Measurements from ENCODE around the gene TSPAN9.

TSPAN9 gene

GRCh38 chr12:3203713-3204112, 126.5 kb downstream of the TSPAN9 start:
- Histone ChIP-seq H3K27ac (no peak overlapping the region), H3K27me3 (replicated peaks) (no peaks in the 10 kb centered on the region), H3K36me3 (replicated peaks) (no peaks in the 10 kb centered on the region), H3K4me3 (ENCODE audit: low read depth, low read length) (no peak overlapping the region)
- DNase-seq: no peak
- in situ Hi-C loops (cut with HindIII; ENCODE audit: low pct_ligation_motif_present, low sequenced_read_pairs): no loop called here
- no peak for TF ChIP-seq CTCF (IDR thresholded peaks at IDR 0.05; ENCODE audit: low read depth, low read length, missing control alignments)

- TF ChIP-seq CTCF (IDR thresholded peaks at IDR 0.05; ENCODE audit: low read depth, low read length, missing control alignments): no peak
- no peak overlapping the region for H3K27ac ChIP-seq
- H3K36me3 ChIP-seq (replicated peaks): no peaks in the 10 kb centered on the region
- DNase-seq: no peak
- in situ Hi-C loops (cut with HindIII; ENCODE audit: low pct_ligation_motif_present, low sequenced_read_pairs): no loop called here
- H3K27me3 ChIP-seq (replicated peaks): no peaks in the 10 kb centered on the region
- no peak overlapping the region for H3K4me3 ChIP-seq (ENCODE audit: low read depth, low read length)
Observed at GRCh38 chr12:3204143-3204542, 127.0 kb downstream of the TSPAN9 start.

- Histone ChIP-seq H3K27ac (no peak overlapping the region), H3K4me3 (ENCODE audit: low read depth, low read length) (no peak overlapping the region), H3K27me3 (replicated peaks) (no peaks in the 10 kb centered on the region), H3K36me3 (replicated peaks) (no peaks in the 10 kb centered on the region)
- TF ChIP-seq CTCF (IDR thresholded peaks at IDR 0.05; ENCODE audit: low read depth, low read length, missing control alignments): no peak
- DNase-seq: no peak
- in situ Hi-C loops (cut with HindIII; ENCODE audit: low pct_ligation_motif_present, low sequenced_read_pairs): no loop called here
Observed at GRCh38 chr12:3204730-3205531, 127.8 kb downstream of the TSPAN9 start.

GRCh38 chr12:3205742-3206519, 128.8 kb downstream of the TSPAN9 start:
- H3K27me3 ChIP-seq (replicated peaks): no peaks in the 10 kb centered on the region
- TF ChIP-seq CTCF (IDR thresholded peaks at IDR 0.05; ENCODE audit: low read depth, low read length, missing control alignments): no peak
- no peaks in the 10 kb centered on the region for H3K36me3 ChIP-seq (replicated peaks)
- peak overlapping the region; percentile 31 for H3K27ac ChIP-seq
- in situ Hi-C loops (cut with HindIII; ENCODE audit: low pct_ligation_motif_present, low sequenced_read_pairs): no loop called here
- no peak for DNase-seq
- H3K4me3 ChIP-seq (ENCODE audit: low read depth, low read length): no peak overlapping the region

- DNase-seq: no peak
- H3K4me3 ChIP-seq (ENCODE audit: low read depth, low read length): no peak overlapping the region
- H3K36me3 ChIP-seq (replicated peaks): no peaks in the 10 kb centered on the region
- TF ChIP-seq CTCF (IDR thresholded peaks at IDR 0.05; ENCODE audit: low read depth, low read length, missing control alignments): no peak
- no peaks in the 10 kb centered on the region for H3K27me3 ChIP-seq (replicated peaks)
- no peak overlapping the region for H3K27ac ChIP-seq
- in situ Hi-C loops (cut with HindIII; ENCODE audit: low pct_ligation_motif_present, low sequenced_read_pairs): no loop called here
Observed at GRCh38 chr12:3206536-3207072, 129.4 kb downstream of the TSPAN9 start.

All from brain microvascular endothelial cell (primary cell).